AG20443 (cell line): ENCODE data around the gene PDP2.

Experiments
- DNase-seq: peaks from one replicate; pipeline ENCODE4 v3.0.0; 2012; ENCODE audit warnings: low spot score, mixed read lengths

The PDP2 gene

GRCh38 chr16:66880288-66881013 is at the start of gene PDP2:
Gene PDP2, plus strand, starts transcription at chr16:66880515. Its CDS starts 3,770 bp downstream, at chr16:66884285.
- peak; percentile 95 for DNase-seq

GRCh38 chr16:66832190-66832589 is 48.1 kb upstream of the PDP2 start:
- no peak for DNase-seq

- DNase-seq = no peak
These were observed 47.5 kb upstream of the PDP2 start for GRCh38 chr16:66832661-66833305.

GRCh38 chr16:66834746-66835145 is 45.6 kb upstream of the PDP2 start:
- DNase-seq = no peak

- no peak for DNase-seq
These were observed 39.4 kb upstream of the PDP2 start for GRCh38 chr16:66840883-66841282.

- no peak for DNase-seq
These were observed 38.9 kb upstream of the PDP2 start for GRCh38 chr16:66841366-66841765.

- DNase-seq = no peak
These were observed 37.5 kb upstream of the PDP2 start for GRCh38 chr16:66842765-66843164.

- no peak for DNase-seq
These were observed 37.1 kb upstream of the PDP2 start for GRCh38 chr16:66843191-66843590.

- no peak for DNase-seq
These were observed 36.3 kb upstream of the PDP2 start for GRCh38 chr16:66844009-66844341.

- no peak for DNase-seq
These were observed 35.8 kb upstream of the PDP2 start, which contains the start of gene CA7 for GRCh38 chr16:66844342-66845079. Gene CA7, plus strand, starts transcription at chr16:66844414. Its CDS starts 74 bp downstream, at chr16:66844488.

GRCh38 chr16:66845080-66845410 is 35.3 kb upstream of the PDP2 start:
- DNase-seq = no peak

GRCh38 chr16:66845791-66846221 is 34.5 kb upstream of the PDP2 start:
- no peak for DNase-seq

- DNase-seq = no peak
These were observed 34.0 kb upstream of the PDP2 start for GRCh38 chr16:66846266-66846665.

- no peak for DNase-seq
These were observed 33.5 kb upstream of the PDP2 start for GRCh38 chr16:66846831-66847230.

- DNase-seq = no peak
These were observed 32.7 kb upstream of the PDP2 start for GRCh38 chr16:66847533-66848067.

GRCh38 chr16:66848172-66848571 is 32.1 kb upstream of the PDP2 start:
- no peak for DNase-seq

- DNase-seq = peak; percentile 5
These were observed 31.3 kb upstream of the PDP2 start for GRCh38 chr16:66849021-66849420.

- peak; percentile 11 for DNase-seq
These were observed 30.8 kb upstream of the PDP2 start for GRCh38 chr16:66849549-66849948.

- no peak for DNase-seq
These were observed 30.1 kb upstream of the PDP2 start for GRCh38 chr16:66850115-66850815.

GRCh38 chr16:66851166-66851964 is 28.9 kb upstream of the PDP2 start:
- no peak for DNase-seq
